Inflammatory macrophage treated with lipopolysaccharide for 1 hour (primary cell): ENCODE data around the gene EHBP1.
"Not testable (repeated sequence)": the region's sequence is repeated elsewhere in the genome, so short reads cannot be mapped to it uniquely, and the experiment has no call there.

Source experiments
- DNase-seq, 2 donors: peaks; one replicate each; pipeline ENCODE4 v3.0.0-alpha.2; 2020 to 2022

EHBP1 gene

DNA sequence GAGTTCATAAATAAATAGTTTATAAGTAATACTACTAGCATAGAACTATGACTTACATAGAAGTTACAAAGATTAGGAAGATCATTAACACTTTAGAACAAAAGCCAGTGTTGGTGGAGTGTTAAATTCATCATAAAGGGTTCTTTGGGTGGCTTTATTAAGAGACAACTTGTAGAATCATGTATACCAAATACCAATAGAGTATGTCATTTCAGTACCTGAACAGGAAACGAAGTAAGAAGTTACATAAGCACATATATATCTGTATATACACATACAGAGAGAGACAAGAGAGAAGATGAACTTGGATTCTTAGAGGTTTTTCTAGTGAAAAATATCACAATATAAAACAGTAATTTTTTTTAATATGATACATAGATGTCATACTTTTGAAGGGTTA is 262.7 kb downstream of the EHBP1 start:
- DNase-seq: no peak

GRCh38 chr2:62968668-62969067 is 263.2 kb downstream of the EHBP1 start:
- DNase-seq: no peak

DNA sequence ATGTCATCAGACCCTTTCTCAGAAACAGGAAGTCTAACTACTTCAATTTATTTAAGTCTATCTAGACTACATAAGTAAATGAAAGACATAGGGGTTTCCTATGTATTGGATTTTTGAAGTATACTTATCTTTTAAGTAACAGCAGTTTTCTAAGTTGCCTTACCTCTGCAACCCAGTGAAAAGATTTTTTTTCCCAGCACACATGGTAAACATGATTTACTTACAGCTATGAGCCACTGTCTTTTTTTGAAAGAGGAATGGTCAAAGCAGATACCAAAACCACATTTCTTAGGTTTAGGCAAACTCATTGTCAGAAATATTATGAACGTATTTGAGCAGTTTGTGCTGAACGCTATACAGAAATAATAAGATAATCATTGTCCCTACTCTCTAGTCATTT is 266.4 kb downstream of the EHBP1 start:
- DNase-seq: no peak

DNA sequence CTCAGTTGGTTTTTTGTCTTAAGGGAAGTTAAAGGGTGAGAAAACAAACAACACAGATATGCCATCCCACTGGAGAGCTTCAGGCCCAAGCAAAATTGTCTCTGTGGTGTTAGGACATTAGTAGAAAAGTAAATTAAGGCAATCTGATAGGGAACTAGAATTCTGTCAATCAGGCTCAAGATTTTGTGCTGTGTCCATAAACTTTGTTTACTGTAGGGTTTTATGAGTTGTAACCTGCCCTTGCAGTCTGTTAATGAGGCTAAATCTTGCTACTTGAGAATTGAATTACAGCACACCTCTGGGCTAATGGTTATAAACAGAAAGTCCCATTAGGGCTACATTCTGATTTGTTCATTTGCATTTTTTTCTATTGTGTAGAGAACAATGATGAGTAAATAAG is 267.1 kb downstream of the EHBP1 start:
- DNase-seq: no peak

GRCh38 chr2:62974999-62975398 is 269.5 kb downstream of the EHBP1 start:
- DNase-seq: peak in 1 of 2 donors; percentile 8

DNA sequence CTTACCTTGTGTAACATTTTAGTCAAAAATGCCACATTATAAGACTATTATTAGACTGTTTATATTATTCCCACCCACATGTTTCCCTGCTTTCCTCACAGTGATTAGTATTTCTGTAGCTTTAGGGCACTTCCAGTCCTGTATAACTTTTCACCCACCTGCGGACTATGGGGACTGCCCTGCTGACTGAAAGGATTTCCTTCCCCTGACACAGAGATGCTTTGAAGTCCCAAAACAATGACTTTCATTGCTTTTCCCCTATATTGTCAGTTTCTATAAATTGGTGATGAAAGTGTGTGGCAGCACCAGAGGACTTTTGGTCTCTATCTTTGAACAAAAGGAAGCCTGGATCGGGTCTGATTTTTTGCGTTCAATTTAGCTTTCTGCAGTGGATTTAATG is 286.1 kb downstream of the EHBP1 start:
- no peak for DNase-seq

DNA sequence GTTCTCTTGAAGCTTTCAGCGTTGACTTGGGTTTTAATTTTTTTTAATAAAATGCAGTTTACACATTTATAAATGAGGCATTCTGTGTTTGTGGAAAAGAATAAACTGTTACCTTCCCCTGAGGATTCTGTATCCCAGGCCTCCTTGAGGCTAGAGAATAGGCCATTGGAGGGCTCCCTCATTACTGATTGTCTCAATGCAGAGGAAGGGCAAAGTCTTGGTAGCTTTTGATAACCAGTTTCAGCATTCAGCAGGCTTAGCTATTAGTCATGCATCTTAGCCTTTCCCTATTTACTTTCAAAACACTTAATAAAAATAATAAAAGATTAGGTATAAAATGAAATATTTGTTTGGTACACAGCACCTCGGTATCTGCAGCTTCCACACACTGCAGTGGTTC is 287.0 kb downstream of the EHBP1 start:
- no peak for DNase-seq

DNA sequence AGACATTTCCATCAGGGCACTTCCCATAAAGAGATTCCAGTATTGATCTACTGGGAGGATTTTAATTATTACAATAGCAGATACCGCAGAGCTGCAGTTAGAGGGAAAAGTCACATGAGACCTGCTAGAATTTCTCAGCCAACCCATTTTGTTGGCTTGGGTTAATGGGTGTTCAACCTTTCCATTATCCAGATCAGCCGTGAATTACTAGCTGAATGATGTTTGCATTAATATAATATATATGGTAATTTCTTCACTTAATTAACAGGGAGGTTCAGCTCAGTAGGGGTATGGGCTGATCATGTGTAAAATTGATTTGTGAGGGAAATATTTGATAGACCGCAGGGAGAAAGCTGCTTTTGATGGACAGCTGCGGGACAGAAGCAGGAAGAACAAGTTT is 288.7 kb downstream of the EHBP1 start:
- no peak for DNase-seq

DNA sequence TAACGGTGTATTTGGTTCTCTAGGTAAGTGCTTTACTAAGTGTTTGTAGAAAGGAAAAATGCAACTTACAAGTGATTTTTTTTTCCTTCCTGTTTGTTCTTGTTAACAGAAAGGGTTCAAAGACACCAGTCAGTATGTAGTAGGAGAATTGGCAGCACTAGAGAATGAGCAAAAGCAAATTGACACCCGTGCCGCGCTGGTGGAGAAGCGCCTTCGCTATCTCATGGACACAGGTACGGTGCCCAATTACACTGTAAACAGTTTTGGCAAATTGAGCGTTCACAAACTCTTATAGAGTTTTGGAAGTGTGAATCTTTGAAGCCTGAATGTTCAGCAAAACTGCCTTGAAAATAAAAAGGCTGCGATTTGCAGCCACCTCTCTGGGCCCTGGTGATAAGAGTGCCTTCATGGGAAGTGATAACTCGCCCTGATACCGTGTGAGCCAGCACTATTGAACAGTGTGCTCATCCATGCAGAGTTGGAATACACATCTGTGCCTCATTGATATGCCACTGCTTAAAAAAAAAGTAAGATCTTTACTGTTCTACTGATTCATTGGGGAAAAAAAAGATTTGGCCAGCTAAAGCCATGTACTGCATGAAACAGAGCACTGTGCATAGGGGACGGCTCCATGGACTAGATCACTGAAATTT is 291.1 kb downstream of the EHBP1 start:
- DNase-seq: no peak

GRCh38 chr2:62998949-62999348 is 293.4 kb downstream of the EHBP1 start:
- DNase-seq: no peak

DNA sequence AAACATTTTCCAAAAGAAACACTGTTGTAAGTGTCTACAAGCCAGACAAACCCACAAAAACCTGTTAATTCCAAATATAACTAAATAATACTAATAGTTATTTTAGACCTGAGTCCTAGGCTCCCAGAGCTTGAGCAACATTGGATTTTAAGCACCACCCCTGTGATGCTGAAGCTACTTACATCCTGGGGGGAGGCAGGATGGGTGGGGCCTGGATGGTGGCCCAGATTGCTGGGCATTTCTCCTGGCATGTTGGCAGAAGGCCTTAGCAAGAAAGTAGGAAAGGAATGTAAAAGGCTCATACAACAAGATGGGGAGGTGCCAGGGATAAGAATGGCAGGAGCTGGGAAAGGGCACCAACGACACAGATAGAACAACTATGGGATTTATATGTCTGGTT is 294.4 kb downstream of the EHBP1 start:
- no peak for DNase-seq

DNA sequence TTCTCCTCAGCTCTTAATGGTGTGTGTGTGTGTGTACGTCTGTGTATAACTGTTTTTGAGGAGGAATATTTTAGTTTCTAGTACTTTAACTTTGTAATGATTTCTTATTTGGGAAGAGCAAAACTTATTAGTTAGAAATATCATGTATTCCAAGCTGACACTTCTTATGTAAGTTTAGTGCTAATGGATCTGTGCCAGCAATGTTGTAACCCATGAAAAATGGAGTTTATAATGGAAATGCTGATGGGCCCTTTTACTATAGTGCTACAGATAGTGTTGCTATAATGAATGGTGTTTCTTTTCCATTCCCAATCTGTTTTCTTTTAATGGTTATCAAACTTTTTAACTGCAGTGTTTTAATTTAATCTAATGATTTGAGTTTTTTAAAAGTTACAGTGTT is 295.3 kb downstream of the EHBP1 start:
- DNase-seq: no peak

DNA sequence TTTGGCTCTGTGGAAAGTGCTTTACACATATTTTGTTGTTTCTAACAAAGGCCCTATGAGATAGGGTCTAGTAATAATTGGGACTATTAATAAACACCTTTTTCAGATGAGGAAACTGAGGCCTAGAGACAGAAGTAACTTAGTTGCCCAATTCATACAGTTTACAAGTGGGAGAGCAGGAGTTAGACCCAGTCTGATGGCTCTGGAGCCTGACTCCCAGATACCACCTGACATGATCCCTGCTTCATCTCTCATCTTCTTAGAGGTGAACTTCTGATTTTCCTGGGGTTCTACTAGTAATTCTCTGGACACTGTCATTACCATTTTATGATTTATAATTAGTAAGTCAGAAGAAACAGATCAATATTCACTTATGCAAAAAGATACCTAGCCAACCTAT is 296.1 kb downstream of the EHBP1 start:
- no peak for DNase-seq

GRCh38 chr2:63003351-63003750 is 297.8 kb downstream of the EHBP1 start:
- DNase-seq: no peak

GRCh38 chr2:63007813-63008458 is 302.4 kb downstream of the EHBP1 start:
- no peak for DNase-seq

DNA sequence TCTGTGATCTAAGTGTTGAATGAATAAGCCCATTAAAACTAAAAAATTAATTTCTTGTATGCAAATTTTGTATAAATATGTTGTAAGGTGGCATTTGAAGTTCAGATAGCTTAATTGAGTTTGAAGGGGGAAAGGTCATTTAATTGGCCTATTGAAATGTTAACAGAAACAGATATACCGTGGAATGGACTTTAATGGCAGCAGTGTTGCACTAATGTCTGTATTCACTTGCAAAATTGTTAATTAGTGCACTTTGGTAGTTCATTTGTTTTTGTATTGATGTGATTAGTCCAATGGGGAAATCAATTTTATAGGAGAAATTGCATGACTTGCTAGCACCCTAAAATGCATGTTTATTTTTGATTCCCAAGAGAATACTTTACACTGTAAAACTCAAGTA is 303.3 kb downstream of the EHBP1 start:
- no peak for DNase-seq

- no peak for DNase-seq
Observed at GRCh38 chr2:63009490-63009889, 304.0 kb downstream of the EHBP1 start.

- no peak for DNase-seq
Observed at GRCh38 chr2:63012541-63012940, 307.0 kb downstream of the EHBP1 start.

- no peak for DNase-seq
Observed at GRCh38 chr2:63013438-63013837, 307.9 kb downstream of the EHBP1 start.

DNA sequence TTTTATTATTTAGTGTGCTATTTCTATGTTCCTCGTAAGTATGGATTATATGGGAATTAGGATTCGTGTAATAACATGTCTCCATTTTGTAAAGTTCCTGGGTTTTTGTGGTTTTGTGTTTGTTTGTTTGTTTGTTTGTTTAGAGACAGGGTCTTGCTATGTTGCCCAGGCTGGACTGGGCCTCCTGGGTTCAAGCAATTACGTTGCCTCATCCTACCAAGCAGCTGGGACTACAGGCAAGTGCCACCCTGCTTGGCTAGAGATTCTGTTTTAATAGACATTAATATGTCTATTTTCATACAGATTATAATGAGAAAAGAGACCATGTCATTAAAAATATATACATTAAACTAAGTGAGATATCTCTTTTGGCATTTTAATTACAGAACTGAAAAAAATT is 309.9 kb downstream of the EHBP1 start:
- no peak for DNase-seq

DNA sequence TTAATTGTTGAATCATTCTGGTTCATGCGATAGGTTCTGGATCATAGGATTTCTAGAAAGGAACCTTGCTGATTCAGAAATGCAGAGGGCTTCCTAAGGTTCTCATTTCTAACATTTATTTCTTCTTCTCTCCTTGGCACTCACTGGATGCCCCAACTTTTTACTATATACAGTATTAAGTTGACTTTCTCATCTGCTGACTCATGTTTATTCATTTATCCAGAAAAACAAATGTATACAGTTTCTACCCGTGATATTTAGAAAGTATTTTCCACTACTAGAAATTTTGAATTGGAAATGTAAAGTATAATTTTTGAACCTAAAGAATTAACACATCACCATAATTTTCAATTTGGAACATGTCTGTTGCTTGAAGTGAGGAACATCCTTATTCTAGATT is 312.9 kb downstream of the EHBP1 start:
- no peak for DNase-seq

- DNase-seq: not testable (repeated sequence)
Observed at GRCh38 chr2:63019686-63020085, 314.2 kb downstream of the EHBP1 start.

DNA sequence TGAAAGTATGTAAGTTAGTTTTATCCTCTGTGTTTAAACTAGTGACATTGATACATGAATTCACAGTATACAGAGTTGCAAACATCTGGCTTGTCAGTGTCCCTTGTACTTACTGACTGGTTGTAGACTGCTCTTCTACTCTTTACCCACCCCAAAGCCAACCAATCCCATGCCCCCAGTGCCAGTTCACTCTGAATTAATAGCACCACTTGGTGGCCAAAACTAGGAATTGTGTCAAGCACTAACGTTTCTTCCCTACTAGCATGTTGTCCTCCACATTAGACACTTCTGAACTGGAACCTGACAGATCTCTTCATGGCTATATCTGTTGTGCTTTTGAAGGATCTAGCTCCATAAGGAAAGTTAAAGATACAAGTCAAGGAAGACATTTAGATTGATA is 317.9 kb downstream of the EHBP1 start:
- DNase-seq: peak in 1 of 2 donors; percentile 20

DNA sequence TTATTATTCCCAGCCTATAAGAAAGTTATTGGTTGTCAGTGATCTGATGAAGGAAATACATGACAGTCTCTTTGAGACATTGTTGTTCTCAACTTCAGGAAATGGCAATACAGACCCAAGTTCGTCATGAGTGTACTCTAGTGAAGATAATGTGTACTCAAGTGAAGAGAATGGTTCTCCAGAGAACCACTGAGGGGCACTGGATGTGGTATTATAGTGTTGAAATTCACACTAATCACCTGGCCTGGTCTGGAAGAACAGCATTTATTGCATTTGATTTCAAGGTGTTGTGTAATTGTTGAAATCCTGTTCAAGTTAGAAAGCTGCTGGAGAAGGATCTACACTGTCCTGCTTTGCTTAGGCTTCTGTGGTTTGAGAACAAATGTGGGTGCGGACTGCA is 321.7 kb downstream of the EHBP1 start:
- DNase-seq: no peak

DNA sequence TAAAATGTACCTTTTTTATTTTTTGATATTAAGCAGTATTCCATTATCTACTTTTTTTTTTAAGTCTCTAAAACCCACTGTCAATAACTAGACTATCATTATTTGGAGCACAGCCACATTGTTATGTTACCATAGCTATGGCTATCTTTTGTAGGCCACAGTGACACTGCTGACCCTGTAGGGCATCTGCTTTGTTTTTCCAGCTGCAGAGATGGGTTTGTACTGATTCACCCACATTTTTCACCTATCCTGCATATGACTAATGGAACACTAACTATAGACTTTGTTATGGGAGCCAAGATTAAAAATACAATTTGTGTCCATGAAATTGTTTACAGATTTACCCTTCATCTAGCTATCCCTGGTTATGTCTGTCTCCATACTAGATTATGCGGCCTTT is 323.5 kb downstream of the EHBP1 start:
- no peak for DNase-seq
